GM23338 (cell line): Measurements from ENCODE around the gene LRMDA. TPM values are rescaled to one million over a fixed set of nuclear protein-coding genes. Genes with fewer than 3 reads are reported as not detected.

Experiments
- ATAC-seq: fragments of 200-7000 bp; cut with Tn5 transposase; 3 replicates; pipeline ENCODE4 v1.9.1; 2020
- DNase-seq: peaks from one replicate; pipeline ENCODE4 v3.0.0-alpha.2; 2015; ENCODE audit warnings: low spot score
- H2AFZ ChIP-seq: fragments of 200-600 bp; sonication (generic); 2 replicates; pipeline ENCODE4 v1.8.0; 2016; ENCODE audit warnings: antibody characterized with exemption, mild to moderate bottlenecking, moderate library complexity
- H3F3A ChIP-seq: fragments of 200-600 bp; sonication (generic); replicated peaks from 2 replicates; pipeline ENCODE4 v1.8.0; 2017; ENCODE audit warnings: antibody characterized with exemption, mixed run types, low read depth
- H3K27ac ChIP-seq: fragments of 200-600 bp; sonication (generic); 2 replicates; pipeline ENCODE4 v1.6.1; 2016; ENCODE audit warnings: low read depth
- H3K27me3 ChIP-seq: fragments of 200-600 bp; sonication (generic); 2 replicates; pipeline ENCODE4 v1.8.0; 2016; ENCODE audit warnings: mild to moderate bottlenecking, mixed run types, moderate library complexity; ENCODE audit not compliant: insufficient read depth
- H3K36me3 ChIP-seq: fragments of 200-600 bp; sonication (generic); 2 replicates; pipeline ENCODE4 v1.8.0; 2016; ENCODE audit warnings: mild to moderate bottlenecking; ENCODE audit not compliant: insufficient read depth
- H3K4me1 ChIP-seq: fragments of 200-600 bp; sonication (generic); 2 replicates; pipeline ENCODE4 v1.8.0; 2016; ENCODE audit warnings: mild to moderate bottlenecking, moderate library complexity; ENCODE audit not compliant: insufficient read depth
- H3K4me2 ChIP-seq: fragments of 200-600 bp; sonication (generic); 2 replicates; pipeline ENCODE4 v1.7.1; 2017; ENCODE audit warnings: mixed run types
- H3K4me3 ChIP-seq: fragments of 200-600 bp; sonication (generic); 2 replicates; pipeline ENCODE4 v1.6.1; 2016; ENCODE audit warnings: mixed run types
- H3K79me2 ChIP-seq: fragments of 200-600 bp; sonication (generic); replicated peaks from 2 replicates; pipeline ENCODE4 v1.8.0; 2017; ENCODE audit warnings: mild to moderate bottlenecking; ENCODE audit not compliant: insufficient read depth
- H3K9me2 ChIP-seq: fragments of 200-600 bp; sonication (generic); 2 replicates; pipeline ENCODE4 v1.8.0; 2017; ENCODE audit not compliant: insufficient read depth
- H4K20me1 ChIP-seq: fragments of 200-600 bp; sonication (generic); replicated peaks from 2 replicates; pipeline ENCODE4 v1.8.0; 2017; ENCODE audit warnings: mild to moderate bottlenecking; ENCODE audit not compliant: insufficient read depth
- H3K27ac Mint-ChIP-seq: 2 replicates; pipeline ENCODE4 v1.8.0; 2020; ENCODE audit warnings: inconsistent platforms, mild to moderate bottlenecking, moderate library complexity, mixed read lengths
- H3K27me3 Mint-ChIP-seq: 3 replicates; pipeline ENCODE4 v1.8.0; 2022; ENCODE audit warnings: low read depth, mild to moderate bottlenecking, moderate library complexity, mixed read lengths, inconsistent platforms; ENCODE audit not compliant: insufficient read depth, poor library complexity
- H3K36me3 Mint-ChIP-seq: 3 replicates; pipeline ENCODE4 v1.8.0; 2021; ENCODE audit warnings: low read depth, mild to moderate bottlenecking, inconsistent platforms, moderate library complexity, mixed read lengths
- H3K4me1 Mint-ChIP-seq: 3 replicates; pipeline ENCODE4 v1.8.0; 2020; ENCODE audit warnings: mild to moderate bottlenecking, inconsistent platforms, mixed read lengths
- H3K4me3 Mint-ChIP-seq: 3 replicates; pipeline ENCODE4 v1.8.0; 2021; ENCODE audit warnings: moderate library complexity, mild to moderate bottlenecking, inconsistent platforms, mixed read lengths
- H3K9me3 Mint-ChIP-seq: 3 replicates; pipeline ENCODE4 v1.8.0; 2020; ENCODE audit warnings: moderate library complexity, mild to moderate bottlenecking, inconsistent platforms, mixed read lengths
- CREB1 ChIP-seq: fragments of 250-450 bp; sonication (Bioruptor Pico); IDR thresholded peaks from 2 replicates; pipeline ENCODE4 v1.5.0; 2020; ENCODE audit warnings: low read depth, mild to moderate bottlenecking, moderate library complexity
- CTCF ChIP-seq, 2 experiments: fragments of 200-600 bp in 1 of 2; sonication (generic) in 1 of 2; conservative IDR thresholded peaks; 2 replicates each; pipeline versions ENCODE4 v1.5.1 to v1.6.1; 2016 to 2017; ENCODE audit warnings: antibody characterized with exemption in 2 of 2, low read depth in 2 of 2, mild to moderate bottlenecking in 2 of 2, moderate library complexity in 1 of 2
- ETS1 ChIP-seq: IDR thresholded peaks from 2 replicates; pipeline ENCODE4 v1.6.1; 2016; ENCODE audit warnings: antibody characterized with exemption
- EZH2 ChIP-seq: fragments of 200-600 bp; sonication (generic); IDR thresholded peaks from one replicate; pipeline ENCODE4 v1.8.0; 2017; ENCODE audit warnings: antibody characterized with exemption, mild to moderate bottlenecking, low read depth; ENCODE audit not compliant: unreplicated experiment
- JUNB ChIP-seq: IDR thresholded peaks from one replicate; pipeline ENCODE4 v1.6.1; 2016; ENCODE audit warnings: antibody characterized with exemption; ENCODE audit not compliant: unreplicated experiment
- POLR2AphosphoS5 ChIP-seq: IDR thresholded peaks from 2 replicates; pipeline ENCODE4 v1.6.1; 2016; ENCODE audit warnings: antibody characterized with exemption, low read depth
- STAT1 ChIP-seq: IDR thresholded peaks from one replicate; pipeline ENCODE4 v1.6.1; 2016; ENCODE audit warnings: antibody characterized with exemption; ENCODE audit not compliant: unreplicated experiment
- ZNF114 ChIP-seq: fragments of 250-450 bp; sonication (Bioruptor Pico); IDR thresholded peaks from 2 replicates; pipeline ENCODE4 v1.5.0; 2020; ENCODE audit warnings: mild to moderate bottlenecking, moderate library complexity
- ZNF331 ChIP-seq: fragments of 250-450 bp; sonication (Bioruptor Pico); IDR thresholded peaks from 2 replicates; pipeline ENCODE4 v1.5.0; 2020; ENCODE audit warnings: low read depth, mild to moderate bottlenecking, moderate library complexity
- ZNF462 ChIP-seq: fragments of 250-450 bp; sonication (Bioruptor Pico); IDR thresholded peaks from 2 replicates; pipeline ENCODE4 v1.5.0; 2020; ENCODE audit warnings: mild to moderate bottlenecking, moderate library complexity
- polyA plus RNA-seq: library from polyadenylated mRNA; unstranded; fragments of >200 nt; fragmentation: Nextera tagmentation; extraction: Ambion mirVana; gene quantifications from 2 replicates; pipeline ENCODE4 v1.2.1, GENCODE V29; 2016
- total RNA-seq: library from RNA; depleted of rRNA; stranded (reverse); fragments of >200 nt; shearing (Covaris generic); gene quantifications from 2 replicates; pipeline ENCODE4 v1.2.3, GENCODE V29; 2014

Gene LRMDA
- total and polyA plus RNA-seq, 2 experiments from 2014 or later, result 0.90 to 1.8 TPM

- Histone ChIP-seq H3K4me1 (no peaks in the 10 kb centered on the region), H3F3A (no peaks in the 10 kb centered on the region), H3K79me2 (no peaks in the 10 kb centered on the region), H4K20me1 (no peaks in the 10 kb centered on the region), H3K27ac (no peak overlapping the region), H3K4me3 (no peak overlapping the region), H3K36me3 (no peaks in the 10 kb centered on the region), H3K9me2 (0 out of 2 replicates have a peak, but pooled peaks cover 5% of the 10 kb centered on the region), H2AFZ (no peak overlapping the region), H3K4me2 (no peak overlapping the region), H3K27me3 (no peaks in the 10 kb centered on the region)
- no peak for ATAC-seq
- TF ChIP-seq POLR2AphosphoS5 (no peak), CTCF (conservative IDR thresholded peaks at IDR 0.05; ENCODE audit: low read depth in 2 of 2) (no peak), ETS1 (no peak), STAT1 (no peak), EZH2 (no peak), CREB1 (CRISPR knock-in tag) (no peak), ZNF331 (CRISPR knock-in tag) (no peak), JUNB (no peak), ZNF114 (CRISPR knock-in tag) (no peak), ZNF462 (CRISPR knock-in tag) (no peak)
- no peaks in the 10 kb centered on the region for H3K4me1 Mint-ChIP-seq
- H3K36me3 Mint-ChIP-seq, result no peaks in the 10 kb centered on the region
- no peak overlapping the region for H3K27ac Mint-ChIP-seq
- no peak for DNase-seq
- peaks cover 3% of the 10 kb centered on the region for H3K27me3 Mint-ChIP-seq
- no peak overlapping the region for H3K4me3 Mint-ChIP-seq
- H3K9me3 Mint-ChIP-seq, result no peaks in the 10 kb centered on the region; the same call in 2 of the 3 replicates
Measured at GRCh38 chr10:76454506-76455140, 1023.2 kb downstream of the LRMDA start.
